Measurements from ENCODE around the gene AQP4.

The AQP4 gene

GRCh38 chr18:26865557-26865956 lies at the start of gene AQP4:
TSS of gene AQP4 (minus strand) at chr18:26865707. CDS start at chr18:26865689, 18 bp downstream.
- TF ChIP-seq CTCF (conservative IDR thresholded peaks at IDR 0.05), result no peak
- H3K27ac ChIP-seq, result no peak within 1 kb of the TSS

- TF ChIP-seq CTCF (conservative IDR thresholded peaks at IDR 0.05), result no peak
- H3K27ac ChIP-seq, result no peak overlapping the region
Measured at GRCh38 chr18:26911840-26912239, 46.3 kb upstream of the AQP4 start.

- H3K27ac ChIP-seq, result no peak overlapping the region
- no peak for TF ChIP-seq CTCF (conservative IDR thresholded peaks at IDR 0.05)
Measured at GRCh38 chr18:26909599-26910290, 44.2 kb upstream of the AQP4 start.

GRCh38 chr18:26908906-26909305 lies 43.4 kb upstream of the AQP4 start:
- no peak overlapping the region for H3K27ac ChIP-seq
- no peak for TF ChIP-seq CTCF (conservative IDR thresholded peaks at IDR 0.05)

- H3K27ac ChIP-seq, result no peak overlapping the region
- TF ChIP-seq CTCF (conservative IDR thresholded peaks at IDR 0.05), result no peak
Measured at GRCh38 chr18:26902291-26902690, 36.8 kb upstream of the AQP4 start.

GRCh38 chr18:26901020-26901419 lies 35.5 kb upstream of the AQP4 start:
- TF ChIP-seq CTCF (conservative IDR thresholded peaks at IDR 0.05), result no peak
- no peak overlapping the region for H3K27ac ChIP-seq

- no peak for TF ChIP-seq CTCF (conservative IDR thresholded peaks at IDR 0.05)
- H3K27ac ChIP-seq, result no peak overlapping the region
Measured at GRCh38 chr18:26894426-26894825, 28.9 kb upstream of the AQP4 start.

Measured in VCaP (cell line).